Endothelial cell of umbilical vein (primary cell): ENCODE measurements around the gene RASAL2. TPM values are rescaled to one million over a fixed set of nuclear protein-coding genes. Genes with fewer than 3 reads are reported as not detected.

Experiments used
- BruUV-seq: library from RNA; stranded (reverse); fragments of 400-500 nt; replicated peaks from 2 replicates; lab custom pipeline; 2021; lab: Mats Ljungman, UMichigan
- CTCF ChIA-PET: fragments of 300-600, 350-600 bp; sonication (Branson Sonifier 250); formaldehyde crosslinking; loops from one replicate; lab custom pipeline; 2021; ENCODE audit warnings: antibody characterized with exemption, inconsistent platforms; lab: Charles Lee
- POLR2A ChIA-PET: fragments of 300-600, 350-600 bp; sonication (Branson Sonifier 250); formaldehyde crosslinking; loops from one replicate; lab custom pipeline; 2021; ENCODE audit warnings: antibody characterized with exemption, inconsistent platforms; lab: Charles Lee
- DNase-seq: peaks from one replicate; pipeline ENCODE4 v3.0.0-alpha.2; 2011; ENCODE audit warnings: low read depth, low spot score
- FAIRE-seq: peaks from 2 replicates; lab custom pipeline; 2011; peaks lifted over from hg19 to GRCh38; lab: Jason Lieb, UNC
- H2AFZ ChIP-seq: 2 replicates; pipeline ENCODE4 v1.6.0; 2012; ENCODE audit warnings: low read depth, low read length, control low read depth, inconsistent platforms
- H3K27ac ChIP-seq: 2 replicates; pipeline ENCODE4 v1.5.1; 2011; ENCODE audit warnings: low read depth, mild to moderate bottlenecking, control low read depth, low read length, moderate library complexity; ENCODE audit not compliant: insufficient read depth
- H3K27me3 ChIP-seq, 2 experiments: 2 replicates each; pipeline versions ENCODE4 v1.6.0 to v1.6.1; 2011; ENCODE audit warnings: low read length in 2 of 2, mixed read lengths in 1 of 2; ENCODE audit not compliant: control insufficient read depth in 2 of 2, insufficient read depth in 2 of 2
- H3K36me3 ChIP-seq, 2 experiments: 2 replicates in 1 of 2; 3 replicates in 1 of 2; pipeline ENCODE4 v1.5.1; 2011; ENCODE audit warnings: low read length in 2 of 2, mild to moderate bottlenecking in 1 of 2, moderate library complexity in 1 of 2; ENCODE audit not compliant: control insufficient read depth in 2 of 2, insufficient read depth in 2 of 2; ENCODE audit errors: extremely low read depth in 1 of 2
- H3K4me1 ChIP-seq: 3 replicates; pipeline ENCODE4 v1.5.1; 2011; ENCODE audit warnings: mild to moderate bottlenecking, low read length; ENCODE audit not compliant: control insufficient read depth, insufficient read depth; ENCODE audit errors: extremely low read depth
- H3K4me2 ChIP-seq: 2 replicates; pipeline ENCODE4 v1.6.1; 2011; ENCODE audit warnings: low read length, control low read depth, mixed read lengths; ENCODE audit not compliant: insufficient read depth
- H3K4me3 ChIP-seq, 3 experiments: fragments of 200-600 bp in 1 of 3; sonication (generic), shearing (Covaris generic) in 1 of 3; replicated peaks in 1 of 3; 2 replicates each; pipeline ENCODE4 v1.5.1; 2011 to 2016; ENCODE audit warnings: control low read depth in 3 of 3, low read length in 3 of 3, mild to moderate bottlenecking in 2 of 3, inconsistent platforms in 1 of 3, low read depth in 1 of 3, moderate library complexity in 1 of 3; ENCODE audit not compliant: insufficient read depth in 1 of 3
- H3K79me2 ChIP-seq: 2 replicates; pipeline ENCODE4 v1.6.0; 2012; ENCODE audit warnings: low read length, inconsistent platforms; ENCODE audit not compliant: control insufficient read depth, insufficient read depth
- H3K9ac ChIP-seq: replicated peaks from 2 replicates; pipeline ENCODE3; 2011; ENCODE audit warnings: low read length, control low read depth; ENCODE audit not compliant: insufficient read depth; ENCODE audit errors: extremely low read depth
- H3K9me1 ChIP-seq: replicated peaks from 3 replicates; pipeline ENCODE4 v1.6.0; 2011; ENCODE audit warnings: mild to moderate bottlenecking, low read length; ENCODE audit not compliant: control insufficient read depth, insufficient read depth; ENCODE audit errors: extremely low read depth
- H3K9me3 ChIP-seq: replicated peaks from 2 replicates; pipeline ENCODE4 v1.5.1; 2012; ENCODE audit warnings: low read length, inconsistent platforms; ENCODE audit not compliant: control insufficient read depth, insufficient read depth
- H4K20me1 ChIP-seq: replicated peaks from 2 replicates; pipeline ENCODE3; 2011; ENCODE audit warnings: mild to moderate bottlenecking, low read length; ENCODE audit not compliant: control insufficient read depth, insufficient read depth; ENCODE audit errors: extremely low read depth
- EZH2 ChIP-seq: IDR thresholded peaks from 2 replicates; pipeline ENCODE4 v1.6.1; 2012; ENCODE audit warnings: borderline replicate concordance, low read depth, mild to moderate bottlenecking, moderate library complexity, low read length, inconsistent platforms; ENCODE audit not compliant: severe bottlenecking
- FOS ChIP-seq: IDR thresholded peaks from 2 replicates; pipeline ENCODE4 v1.6.1; 2011; ENCODE audit warnings: mild to moderate bottlenecking, low read length, moderate library complexity, borderline replicate concordance; ENCODE audit not compliant: insufficient read depth
- GATA2 ChIP-seq: IDR thresholded peaks from 2 replicates; pipeline ENCODE4 v1.7.0; 2011; ENCODE audit warnings: low read depth, mild to moderate bottlenecking, moderate library complexity, mixed read lengths, low read length; ENCODE audit not compliant: insufficient read length, insufficient read depth
- JUN ChIP-seq: IDR thresholded peaks from 2 replicates; pipeline ENCODE4 v1.6.1; 2011; ENCODE audit warnings: borderline replicate concordance, low read depth; ENCODE audit not compliant: insufficient read length, insufficient read depth
- MYC ChIP-seq: IDR thresholded peaks from one replicate; pipeline ENCODE4 v1.6.1; 2011; ENCODE audit warnings: mild to moderate bottlenecking, low read depth, low read length
- POLR2A ChIP-seq: IDR thresholded peaks from 2 replicates; pipeline ENCODE4 v1.6.1; 2012; ENCODE audit warnings: low read depth, mild to moderate bottlenecking, control low read depth, low read length
- POLR2AphosphoS5 ChIP-seq: IDR thresholded peaks from 2 replicates; pipeline ENCODE4 v1.6.1; 2012; ENCODE audit warnings: low read depth, mild to moderate bottlenecking, control low read depth, low read length, moderate library complexity; ENCODE audit not compliant: insufficient read depth
- dilution Hi-C: fragments of 300-500 bp; cut with MboI; formaldehyde crosslinking; loops from one replicate; pipeline ENCODE4 v1.15.0; 2019; ENCODE audit warnings: low sequenced_read_pairs; ENCODE audit not compliant: extremely low pct_ligation_motif_present
- intact Hi-C: fragments of 100-400 bp; cut with micrococcal nuclease; formaldehyde crosslinking; loops from one replicate; pipeline ENCODE4 v1.10.0; 2022
- polyA plus RNA-seq, 4 experiments: library from polyadenylated mRNA; depleted of rRNA in 3 of 4; stranded (reverse) in 3 of 4; unstranded in 1 of 4; fragments of >200 nt; gene quantifications; 2 replicates each; pipeline versions ENCODE4 v1.2.1 to v1.2.3, GENCODE V29; 2011 to 2012; ENCODE audit warnings: missing spikeins in 1 of 4
- total RNA-seq: library from RNA; stranded (reverse); gene quantifications from 2 replicates; pipeline ENCODE4 v1.2.3, GENCODE V29; 2021
- TF ChIP-seq, protein P1 (sequence below), 2 donors: IDR thresholded peaks; 1 replicate in 1 of 2; 2 replicates in 1 of 2; pipeline ENCODE4 v1.5.1; 2011; ENCODE audit warnings: low read length in 2 of 2, mild to moderate bottlenecking in 2 of 2, moderate library complexity in 2 of 2, control low read depth in 1 of 2, inconsistent platforms in 1 of 2, low read depth in 1 of 2; ENCODE audit not compliant: insufficient read depth in 1 of 2; ENCODE audit errors: extremely low read depth in 1 of 2
- TF ChIP-seq, protein P2 (sequence below): IDR thresholded peaks from 2 replicates; pipeline ENCODE4 v1.6.1; 2011; ENCODE audit not compliant: insufficient read depth, insufficient read length

The RASAL2 gene
- total and polyA plus RNA-seq, 2 donors (not counting 3 experiments of a cell fraction or from before 2014, with no cell fraction given) = 12.5 to 15.5 TPM

DNA sequence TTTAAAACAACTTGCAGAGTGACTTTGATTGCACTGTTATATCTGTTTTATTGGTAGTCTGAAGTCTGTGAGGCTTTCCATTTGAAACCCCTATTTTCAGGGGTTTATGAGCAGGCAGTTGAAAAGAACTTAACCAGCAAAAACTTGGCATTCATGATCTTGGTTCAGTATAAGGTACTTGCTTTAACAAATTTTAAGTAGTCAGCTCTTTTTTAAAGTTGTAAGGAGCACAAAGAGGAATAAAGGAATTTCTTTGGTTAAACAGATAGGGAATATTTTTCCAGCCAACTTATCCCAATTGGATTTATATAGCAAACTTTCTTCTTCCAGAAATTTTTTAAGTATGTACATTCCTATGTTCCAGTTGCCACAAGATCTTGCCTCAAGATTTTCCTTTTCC lies 138.2 kb downstream of the RASAL2 start:
- Histone ChIP-seq H2AFZ (no peak overlapping the region), H3K36me3 (no peaks in the 10 kb centered on the region), H3K79me2 (peaks cover 4% of the 10 kb centered on the region), H3K4me3 (no peak overlapping the region), H3K4me1 (peaks cover 2% of the 10 kb centered on the region), H3K9me1 (no peaks in the 10 kb centered on the region), H3K9ac (no peak overlapping the region), H3K27me3 (no peaks in the 10 kb centered on the region), H3K9me3 (no peaks in the 10 kb centered on the region), H3K27ac (no peak overlapping the region), H4K20me1 (no peaks in the 10 kb centered on the region), H3K4me2 (no peak overlapping the region)
- CTCF ChIA-PET = no interaction called here
- DNase-seq (no peak), FAIRE-seq (no peak)
- dilution Hi-C loops (no loop called here), intact Hi-C loops (no loop called here)
- POLR2A ChIA-PET = no interaction called here
- no TSS peak for BruUV-seq
- TF ChIP-seq, protein P1, sequence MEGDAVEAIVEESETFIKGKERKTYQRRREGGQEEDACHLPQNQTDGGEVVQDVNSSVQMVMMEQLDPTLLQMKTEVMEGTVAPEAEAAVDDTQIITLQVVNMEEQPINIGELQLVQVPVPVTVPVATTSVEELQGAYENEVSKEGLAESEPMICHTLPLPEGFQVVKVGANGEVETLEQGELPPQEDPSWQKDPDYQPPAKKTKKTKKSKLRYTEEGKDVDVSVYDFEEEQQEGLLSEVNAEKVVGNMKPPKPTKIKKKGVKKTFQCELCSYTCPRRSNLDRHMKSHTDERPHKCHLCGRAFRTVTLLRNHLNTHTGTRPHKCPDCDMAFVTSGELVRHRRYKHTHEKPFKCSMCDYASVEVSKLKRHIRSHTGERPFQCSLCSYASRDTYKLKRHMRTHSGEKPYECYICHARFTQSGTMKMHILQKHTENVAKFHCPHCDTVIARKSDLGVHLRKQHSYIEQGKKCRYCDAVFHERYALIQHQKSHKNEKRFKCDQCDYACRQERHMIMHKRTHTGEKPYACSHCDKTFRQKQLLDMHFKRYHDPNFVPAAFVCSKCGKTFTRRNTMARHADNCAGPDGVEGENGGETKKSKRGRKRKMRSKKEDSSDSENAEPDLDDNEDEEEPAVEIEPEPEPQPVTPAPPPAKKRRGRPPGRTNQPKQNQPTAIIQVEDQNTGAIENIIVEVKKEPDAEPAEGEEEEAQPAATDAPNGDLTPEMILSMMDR (IDR thresholded peaks at IDR 0.05; ENCODE audit: extremely low read depth in 1 of 2, insufficient read depth in 1 of 2, low read depth in 1 of 2, low read length in 2 of 2) = no peak
- TF ChIP-seq POLR2AphosphoS5 (no peak), EZH2 (no peak), GATA2 (no peak), JUN (no peak), POLR2A (no peak), FOS (no peak), MYC (no peak)
- TF ChIP-seq, protein P2, sequence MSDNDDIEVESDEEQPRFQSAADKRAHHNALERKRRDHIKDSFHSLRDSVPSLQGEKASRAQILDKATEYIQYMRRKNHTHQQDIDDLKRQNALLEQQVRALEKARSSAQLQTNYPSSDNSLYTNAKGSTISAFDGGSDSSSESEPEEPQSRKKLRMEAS = no peak
